Measurements from ENCODE around the gene TBX2.

Gene TBX2

DNA sequence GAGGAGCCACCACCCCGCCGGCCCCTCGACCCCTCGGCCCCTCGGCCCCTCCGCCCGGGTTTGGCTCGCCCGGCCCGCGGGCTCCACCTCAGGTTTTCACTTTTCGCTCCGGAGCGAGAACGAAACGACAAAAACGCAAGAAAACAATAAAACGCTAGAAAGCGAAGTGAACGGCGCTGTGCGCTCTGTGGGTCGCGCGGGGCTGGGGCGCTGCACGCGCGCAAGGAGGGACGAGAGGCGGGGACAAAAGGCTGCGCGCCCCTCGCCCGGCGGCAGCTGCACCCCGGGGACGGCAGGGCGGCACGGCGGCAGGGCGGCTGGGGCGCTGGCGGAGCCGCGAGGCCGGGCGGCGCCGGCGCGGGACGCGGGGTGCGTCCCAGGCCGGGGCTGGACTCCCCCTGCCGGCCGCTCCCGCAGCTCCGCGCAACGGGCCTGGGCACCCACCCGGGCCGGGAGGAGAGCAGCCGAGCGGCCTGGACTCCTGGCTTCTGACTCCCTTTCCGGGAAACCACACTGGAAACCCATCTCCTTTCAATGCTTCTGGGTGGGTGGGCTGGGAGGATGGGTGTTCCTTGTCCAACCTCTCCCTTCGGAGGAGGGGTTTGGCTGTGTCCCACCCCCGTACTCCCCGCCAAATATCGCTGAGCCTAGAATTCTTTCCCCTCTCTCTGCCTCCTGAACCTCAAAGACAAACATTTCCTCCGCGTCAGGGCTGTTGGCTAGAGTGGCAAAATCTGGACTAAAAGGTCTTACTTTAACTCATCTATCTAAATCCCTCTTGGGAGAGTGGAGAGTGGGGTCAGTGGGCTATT, 9.9 kb downstream of the TBX2 start:
- TF ChIP-seq, protein P1, sequence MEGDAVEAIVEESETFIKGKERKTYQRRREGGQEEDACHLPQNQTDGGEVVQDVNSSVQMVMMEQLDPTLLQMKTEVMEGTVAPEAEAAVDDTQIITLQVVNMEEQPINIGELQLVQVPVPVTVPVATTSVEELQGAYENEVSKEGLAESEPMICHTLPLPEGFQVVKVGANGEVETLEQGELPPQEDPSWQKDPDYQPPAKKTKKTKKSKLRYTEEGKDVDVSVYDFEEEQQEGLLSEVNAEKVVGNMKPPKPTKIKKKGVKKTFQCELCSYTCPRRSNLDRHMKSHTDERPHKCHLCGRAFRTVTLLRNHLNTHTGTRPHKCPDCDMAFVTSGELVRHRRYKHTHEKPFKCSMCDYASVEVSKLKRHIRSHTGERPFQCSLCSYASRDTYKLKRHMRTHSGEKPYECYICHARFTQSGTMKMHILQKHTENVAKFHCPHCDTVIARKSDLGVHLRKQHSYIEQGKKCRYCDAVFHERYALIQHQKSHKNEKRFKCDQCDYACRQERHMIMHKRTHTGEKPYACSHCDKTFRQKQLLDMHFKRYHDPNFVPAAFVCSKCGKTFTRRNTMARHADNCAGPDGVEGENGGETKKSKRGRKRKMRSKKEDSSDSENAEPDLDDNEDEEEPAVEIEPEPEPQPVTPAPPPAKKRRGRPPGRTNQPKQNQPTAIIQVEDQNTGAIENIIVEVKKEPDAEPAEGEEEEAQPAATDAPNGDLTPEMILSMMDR (IDR thresholded peaks at IDR 0.05) = peak; percentile 37 to 81
- intact Hi-C loops (cut with DNase I; ENCODE audit: low total_unique reads) = loop anchor here (5.0 to 10.0 kb wide), 5 partner anchors 407 to 732 kb away; partner anchors contain the start of genes BCAS3, BRIP1 and MED13
- Histone ChIP-seq H3K4me1 (peaks cover 0 to 76% (median 55%) of the 10 kb centered on the region in 4 donors), H3K9me3 (no peaks in the 10 kb centered on the region), H3K27ac (peak overlapping the region; percentile 98), H3K4me3 (peak overlapping the region; percentile 66 to 74), H3K36me3 (peaks cover 21 to 33% (median 27%) of the 10 kb centered on the region in 3 donors), H3K27me3 (peaks cover 0 to 2% of the 10 kb centered on the region in 2 donors)
- DNase-seq = peak; percentile 41 to 80

DNA sequence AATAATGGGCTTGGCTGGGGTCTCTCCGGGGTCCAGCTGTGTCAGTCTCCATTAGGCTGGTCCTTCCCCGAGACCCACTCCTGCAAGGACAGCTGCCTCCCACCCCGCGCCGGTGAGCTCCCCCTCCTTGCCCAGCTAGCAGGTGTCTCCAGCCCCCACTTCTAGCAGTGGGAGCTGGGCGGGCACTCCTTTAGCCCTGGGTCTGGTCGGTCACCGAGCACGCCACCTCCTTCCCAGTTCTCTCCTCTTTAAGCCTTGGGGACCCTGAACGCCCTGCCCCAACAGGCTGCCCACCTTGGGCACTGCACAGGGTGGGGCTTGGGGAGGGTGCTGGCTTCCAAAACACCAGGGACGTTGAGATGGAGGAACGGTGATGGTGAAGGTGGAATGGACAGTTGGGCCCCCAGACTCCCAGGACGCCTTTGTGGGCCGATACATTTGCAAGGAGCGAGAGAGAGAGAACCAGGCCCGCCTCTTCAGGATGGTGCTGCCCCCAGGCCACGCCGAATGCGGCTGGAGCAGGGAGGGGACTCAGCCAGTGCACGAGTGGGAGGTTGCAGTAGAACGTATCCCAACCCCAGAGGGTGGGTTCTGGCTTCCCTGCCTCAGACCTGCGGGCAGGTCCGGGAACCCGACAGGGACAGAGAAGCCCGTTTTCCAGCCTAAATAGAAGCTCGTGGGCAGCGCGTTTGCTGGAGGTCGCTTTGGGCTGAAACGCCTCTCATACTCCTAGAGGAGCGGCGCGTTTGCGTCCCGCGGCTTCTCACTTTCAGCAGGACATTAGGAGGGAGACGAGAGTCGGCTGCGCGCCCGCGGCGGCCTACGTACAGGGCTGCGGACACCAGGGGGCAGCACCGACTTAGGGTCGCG, 10.7 kb downstream of the TBX2 start:
- Histone ChIP-seq H3K36me3 (peaks cover 14 to 24% (median 18%) of the 10 kb centered on the region in 3 donors), H3K27ac (peak overlapping the region; percentile 98), H3K4me1 (peaks cover 0 to 76% (median 51%) of the 10 kb centered on the region in 4 donors), H3K4me3 (peak overlapping the region; percentile 66 to 74), H3K27me3 (no peaks in the 10 kb centered on the region), H3K9me3 (no peaks in the 10 kb centered on the region)
- TF ChIP-seq, protein P1 (IDR thresholded peaks at IDR 0.05) = peak; percentile 49 to 52
- intact Hi-C loops (cut with DNase I; ENCODE audit: low total_unique reads) = loop anchor here (5.0 to 10.0 kb wide), 4 partner anchors 424 to 733 kb away; partner anchors contain the start of genes BCAS3, BRIP1 and MED13
- peak; percentile 71 to 92 for DNase-seq

GRCh38 chr17:61411011-61411260, 11.3 kb downstream of the TBX2 start:
- DNase-seq = no peak
- H3K36me3 ChIP-seq = peaks cover 9 to 18% (median 12%) of the 10 kb centered on the region in 3 donors
- no peaks in the 10 kb centered on the region for H3K9me3 ChIP-seq
- intact Hi-C loops (cut with DNase I; ENCODE audit: low total_unique reads) = loop anchor here (5.0 to 10.0 kb wide), 4 partner anchors 424 to 734 kb away; partner anchors contain the start of genes BCAS3, BRIP1 and MED13
- TF ChIP-seq, protein P1 (IDR thresholded peaks at IDR 0.05) = no peak
- peaks cover 0 to 76% (median 50%) of the 10 kb centered on the region in 4 donors for H3K4me1 ChIP-seq
- peak overlapping the region; percentile 66 to 74 for H3K4me3 ChIP-seq
- H3K27ac ChIP-seq = peak overlapping the region; percentile 98
- no peaks in the 10 kb centered on the region for H3K27me3 ChIP-seq

- H3K4me1 ChIP-seq = peaks cover 0 to 76% (median 55%) of the 10 kb centered on the region in 4 donors
- H3K4me3 ChIP-seq = peak overlapping the region; percentile 66 to 74
- TF ChIP-seq, protein P1 (IDR thresholded peaks at IDR 0.05) = no peak
- peaks cover 9 to 13% (median 10%) of the 10 kb centered on the region in 3 donors for H3K36me3 ChIP-seq
- peak; percentile 54 to 87 for DNase-seq
- H3K9me3 ChIP-seq = no peaks in the 10 kb centered on the region
- intact Hi-C loops (cut with DNase I; ENCODE audit: low total_unique reads) = loop anchor here (5.0 to 10.0 kb wide), 4 partner anchors 423 to 734 kb away; partner anchors contain the start of genes BCAS3, BRIP1 and MED13
- peak overlapping the region; percentile 98 for H3K27ac ChIP-seq
- H3K27me3 ChIP-seq = no peaks in the 10 kb centered on the region
Observed at GRCh38 chr17:61411261-61412142, 11.9 kb downstream of the TBX2 start.
